Ovary (tissue), 9 donors: ENCODE measurements around the gene LARP6. TPM values are rescaled to one million over a fixed set of nuclear protein-coding genes. Genes with fewer than 3 reads are reported as not detected.

Experiments used
- DNase-seq, 5 donors: peaks; one replicate each; pipeline ENCODE4 v3.0.0-alpha.2; 2019 to 2020
- H3K27ac ChIP-seq, 2 donors: fragments of 200-600 bp; one replicate each; pipeline versions ENCODE4 v1.5.1 to v1.8.0; 2019 to 2022
- H3K27me3 ChIP-seq: fragments of 200-600 bp; one replicate; pipeline ENCODE4 v1.8.0; 2022
- H3K36me3 ChIP-seq: fragments of 200-600 bp; sonication (generic); one replicate; pipeline ENCODE4 v1.5.1; 2019
- H3K4me1 ChIP-seq: one replicate; pipeline ENCODE4 v1.8.1; 2013; ENCODE audit warnings: mild to moderate bottlenecking, moderate library complexity; ENCODE audit not compliant: insufficient read depth
- H3K4me3 ChIP-seq: fragments of 200-600 bp; sonication (generic); one replicate; pipeline ENCODE4 v1.5.1; 2017
- H3K9me3 ChIP-seq, 2 donors: fragments of 200-600 bp in 1 of 2; sonication (generic) in 1 of 2; one replicate each; pipeline versions ENCODE4 v1.5.1 to v1.8.1; 2013 to 2019; ENCODE audit warnings: mild to moderate bottlenecking in 1 of 2, moderate library complexity in 1 of 2
- EP300 ChIP-seq: sonication (generic); formaldehyde crosslinking; IDR thresholded peaks from one replicate; pipeline ENCODE4 v1.6.1; 2017; ENCODE audit warnings: antibody characterized with exemption
- POLR2A ChIP-seq: fragments of 450-650 bp; IDR thresholded peaks from one replicate; pipeline ENCODE4 v1.6.1; 2017; ENCODE audit warnings: antibody characterized with exemption, mild to moderate bottlenecking, moderate library complexity
- WGBS, 3 donors: extraction: QIAGEN DNeasy Blood & Tissue Kit in 1 of 3; methylation state at CpG; one replicate each; pipeline versions ENCODE4 v1.1.5 to v1.1.7; 2013 to 2017; 5-methylcytosine and 5-hydroxymethylcytosine counted together
- intact Hi-C, 4 donors: fragments of 100-400 bp; cut with DNase I; formaldehyde crosslinking; loops; one replicate each; pipeline versions ENCODE4 v1.11.0 to v1.15.1; 2022 to 2023
- polyA plus RNA-seq, 2 donors: library from polyadenylated mRNA; stranded (reverse); fragments of 200-250 nt in 1 of 2; fragments of 350-450 nt in 1 of 2; fragmentation: Illumina TruSeq in 1 of 2; extraction: RNeasy Lipid Tissue Mini Kit (QIAGEN cat#74804) in 1 of 2; gene quantifications; one replicate each; pipeline ENCODE4 v1.2.3, GENCODE V29; 2013 to 2014
- total RNA-seq, 7 donors: library from RNA; depleted of rRNA in 2 of 7; stranded (reverse); fragments of >200 nt in 2 of 7; fragmentation: NEBNext Ultra II Directional in 3 of 7; extraction: Animal tissue kit (Norgen Biotek cat#: 25700) in 3 of 7; gene quantifications; one replicate each; pipeline versions ENCODE4 v1.1.0 to v1.2.4, GENCODE V29; 2016 to 2023
- TF ChIP-seq, protein P1 (sequence below), 3 donors: fragments of 450-650 bp in 2 of 3; fragments of 200-600 bp in 1 of 3; IDR thresholded peaks; one replicate each; pipeline versions ENCODE4 v1.5.1 to v1.8.0; 2016 to 2022; ENCODE audit warnings: antibody characterized with exemption in 3 of 3, mild to moderate bottlenecking in 1 of 3
- donor health status: DM: no; HTN: no; CAD: no; lungs with moderate emphysema.
- donor health status: DM: no; HTN: no; CAD: no.
- donor health status: Bipolar disorder and iron deficiency.
- donor health status: DM: yes; HTN: yes; CAD: no.
- donor health status: DM: no; HTN: no; CAD: no.
- donor health status: DM: yes; HTN: yes; CAD: no.

The LARP6 gene
- total and polyA plus RNA-seq, 9 donors, result 13.4 to 61.7 (median 31.9) TPM

DNA sequence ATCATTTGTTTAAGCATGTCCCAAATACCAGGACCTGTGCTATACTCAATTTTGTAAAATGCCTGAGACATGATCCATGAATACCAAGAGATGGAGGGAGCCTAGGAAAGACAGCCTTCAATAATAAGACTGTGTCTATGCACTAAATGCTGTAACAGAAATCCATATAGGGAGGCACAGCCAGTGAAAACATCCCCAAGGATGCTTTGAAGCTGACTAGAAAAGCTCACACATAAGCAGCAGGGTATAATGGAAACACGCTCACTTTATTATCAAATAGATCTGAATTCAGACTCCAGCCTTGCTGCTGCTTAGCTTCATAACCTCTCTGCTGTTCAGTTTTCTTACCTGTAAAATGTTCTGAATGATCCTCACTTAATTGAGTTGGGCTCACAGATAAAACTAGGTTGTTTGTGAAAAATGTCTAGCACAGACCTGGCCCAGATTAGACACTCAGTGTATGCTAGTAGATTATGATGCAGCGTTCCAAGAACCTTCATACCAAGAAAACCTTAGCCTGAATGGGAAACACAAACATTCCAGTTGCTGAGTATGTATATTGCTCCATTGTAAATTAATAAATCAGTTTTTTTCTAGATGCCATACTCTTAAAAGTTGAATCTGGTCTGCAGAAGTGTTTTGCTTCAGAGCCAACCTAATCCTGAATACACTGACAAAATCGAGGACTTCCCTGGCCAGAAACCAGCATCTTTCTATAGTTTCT, 3.8 kb upstream of the LARP6 start:
- no peak overlapping the region for H3K4me3 ChIP-seq
- DNase-seq, result no peak
- intact Hi-C loops, result no loop called here
- peaks cover 12% of the 10 kb centered on the region for H3K4me1 ChIP-seq
- H3K36me3 ChIP-seq, result no peaks in the 10 kb centered on the region
- WGBS, 3 donors, result 73 to 84% (median 83%) methylated on average over 3 of the region's 3 CpGs
- H3K9me3 ChIP-seq, result no peaks in the 10 kb centered on the region
- peak overlapping the region in 1 of 2 donors; percentile 73 for H3K27ac ChIP-seq
- no peaks in the 10 kb centered on the region for H3K27me3 ChIP-seq
- TF ChIP-seq POLR2A, result no peak
- TF ChIP-seq, protein P1, sequence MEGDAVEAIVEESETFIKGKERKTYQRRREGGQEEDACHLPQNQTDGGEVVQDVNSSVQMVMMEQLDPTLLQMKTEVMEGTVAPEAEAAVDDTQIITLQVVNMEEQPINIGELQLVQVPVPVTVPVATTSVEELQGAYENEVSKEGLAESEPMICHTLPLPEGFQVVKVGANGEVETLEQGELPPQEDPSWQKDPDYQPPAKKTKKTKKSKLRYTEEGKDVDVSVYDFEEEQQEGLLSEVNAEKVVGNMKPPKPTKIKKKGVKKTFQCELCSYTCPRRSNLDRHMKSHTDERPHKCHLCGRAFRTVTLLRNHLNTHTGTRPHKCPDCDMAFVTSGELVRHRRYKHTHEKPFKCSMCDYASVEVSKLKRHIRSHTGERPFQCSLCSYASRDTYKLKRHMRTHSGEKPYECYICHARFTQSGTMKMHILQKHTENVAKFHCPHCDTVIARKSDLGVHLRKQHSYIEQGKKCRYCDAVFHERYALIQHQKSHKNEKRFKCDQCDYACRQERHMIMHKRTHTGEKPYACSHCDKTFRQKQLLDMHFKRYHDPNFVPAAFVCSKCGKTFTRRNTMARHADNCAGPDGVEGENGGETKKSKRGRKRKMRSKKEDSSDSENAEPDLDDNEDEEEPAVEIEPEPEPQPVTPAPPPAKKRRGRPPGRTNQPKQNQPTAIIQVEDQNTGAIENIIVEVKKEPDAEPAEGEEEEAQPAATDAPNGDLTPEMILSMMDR (IDR thresholded peaks at IDR 0.05), result no peak
- TF ChIP-seq EP300, result no peak

DNA sequence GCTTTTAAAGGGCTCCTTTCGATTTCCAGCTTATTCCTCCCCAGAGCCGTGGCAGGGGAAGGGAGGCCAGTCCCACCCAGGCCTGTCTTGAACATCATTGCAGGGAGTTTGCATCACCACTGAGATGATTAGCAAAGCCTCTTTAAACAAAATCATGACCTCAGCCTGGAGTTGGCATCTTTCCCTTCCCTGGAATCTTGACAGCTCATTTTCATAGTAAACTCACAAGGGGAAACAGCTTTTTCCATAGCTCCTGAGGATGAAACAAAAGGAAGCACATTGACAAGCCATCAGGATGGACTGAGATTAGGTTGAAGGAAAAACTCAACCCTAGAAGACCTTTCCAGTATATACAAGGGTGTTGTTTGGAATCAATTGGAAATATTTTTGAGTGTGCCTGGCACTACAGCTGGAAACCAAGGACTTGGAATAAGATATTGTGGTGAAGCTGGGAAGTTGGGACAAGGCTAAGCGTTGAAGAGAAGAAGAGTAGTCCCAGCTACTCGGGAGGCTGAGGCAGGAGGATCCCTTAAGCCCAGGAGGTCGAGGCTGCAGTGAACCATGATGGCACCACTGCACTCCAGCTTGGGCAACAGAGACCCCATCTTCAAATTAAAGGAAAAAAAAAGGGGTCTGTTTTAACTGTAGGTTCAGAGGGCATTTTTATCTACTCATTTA, 3.1 kb upstream of the LARP6 start:
- WGBS, 3 donors, result 46 to 55% (median 54%) methylated on average over 5 of the region's 5 CpGs
- Histone ChIP-seq H3K4me3 (no peak overlapping the region), H3K9me3 (no peaks in the 10 kb centered on the region), H3K4me1 (peaks cover 12% of the 10 kb centered on the region), H3K27ac (peak overlapping the region in 1 of 2 donors; percentile 73), H3K36me3 (no peaks in the 10 kb centered on the region), H3K27me3 (no peaks in the 10 kb centered on the region)
- peak in 4 of 5 donors; percentile 64 to 92 (median 78) for DNase-seq
- intact Hi-C loops, result no loop called here
- TF ChIP-seq, protein P1 (IDR thresholded peaks at IDR 0.05), result no peak
- TF ChIP-seq EP300, result peak; percentile 46
- peak; percentile 44 for TF ChIP-seq POLR2A

DNA sequence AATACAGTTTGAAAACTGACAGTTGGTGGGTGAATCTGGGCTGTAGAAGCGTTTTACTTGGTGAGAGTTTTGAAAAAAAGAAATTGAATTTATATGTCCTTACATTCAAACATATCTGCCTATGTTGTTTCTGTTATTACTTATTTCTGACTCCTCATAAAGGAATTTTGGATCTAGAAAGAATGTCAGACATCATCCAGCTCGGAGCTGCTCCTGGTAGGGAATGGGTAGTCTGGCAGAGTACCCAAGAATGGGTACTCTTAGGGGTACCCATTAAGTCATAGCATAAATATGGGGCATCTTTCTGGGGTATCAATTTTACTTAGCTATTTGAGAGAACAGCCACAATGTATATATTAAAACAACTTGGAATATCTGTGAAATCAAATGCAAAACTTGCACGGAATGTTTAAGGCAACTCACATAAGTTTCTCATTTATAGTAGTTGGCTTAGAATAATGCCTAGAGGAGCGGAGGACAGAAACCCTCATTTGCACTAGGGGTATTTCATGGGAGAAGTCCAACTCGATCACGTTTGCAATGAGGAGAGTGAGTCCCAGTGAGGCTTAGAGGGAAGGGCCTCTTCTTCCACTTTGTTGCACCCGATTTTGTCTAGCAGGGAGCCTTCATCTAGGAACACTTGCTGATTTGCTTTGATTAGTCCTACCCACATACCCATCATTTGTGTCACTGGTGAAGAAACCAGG, 2.4 kb upstream of the LARP6 start:
- WGBS, 3 donors, result 70 to 75% (median 74%) methylated on average over 7 of the region's 7 CpGs
- Histone ChIP-seq H3K9me3 (no peaks in the 10 kb centered on the region), H3K4me1 (peaks cover 12% of the 10 kb centered on the region), H3K27ac (peak overlapping the region in 1 of 2 donors; percentile 73), H3K27me3 (no peaks in the 10 kb centered on the region), H3K36me3 (no peaks in the 10 kb centered on the region), H3K4me3 (no peak overlapping the region)
- TF ChIP-seq, protein P1 (IDR thresholded peaks at IDR 0.05), result no peak
- TF ChIP-seq EP300 (no peak), POLR2A (no peak)
- intact Hi-C loops, result no loop called here
- no peak for DNase-seq

DNA sequence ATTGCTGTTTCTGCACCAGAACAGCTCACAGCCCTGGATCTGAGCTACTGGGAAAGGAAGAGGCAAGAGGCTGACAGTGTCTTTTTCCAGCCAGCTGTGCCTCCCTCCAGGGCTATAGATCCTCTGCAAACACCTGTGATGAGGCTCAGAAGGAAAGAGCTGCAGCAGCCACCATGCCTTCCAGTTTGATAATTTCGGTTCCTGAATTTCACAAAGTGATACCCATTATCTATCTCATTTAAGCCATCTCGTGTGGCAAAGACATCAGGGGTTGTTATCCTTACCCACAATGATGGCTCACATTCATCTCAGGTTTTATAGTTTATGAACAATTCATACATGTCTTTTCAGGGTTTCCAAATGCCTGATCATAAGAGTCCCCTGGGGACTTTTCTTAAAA, 1.8 kb upstream of the LARP6 start:
- intact Hi-C loops, result no loop called here
- Histone ChIP-seq H3K9me3 (no peaks in the 10 kb centered on the region), H3K4me1 (peaks cover 12% of the 10 kb centered on the region), H3K36me3 (no peaks in the 10 kb centered on the region), H3K27me3 (no peaks in the 10 kb centered on the region), H3K4me3 (no peak overlapping the region), H3K27ac (no peak overlapping the region)
- TF ChIP-seq EP300, result no peak
- no peak for TF ChIP-seq POLR2A
- TF ChIP-seq, protein P1 (IDR thresholded peaks at IDR 0.05), result no peak
- no peak for DNase-seq
- WGBS, 3 donors, result 88 to 94% (median 90%) methylated on average over 2 of the region's 2 CpGs
